HCEC 1CT (cell line): ENCODE results near the gene IL1F10.

Source experiments
- DNase-seq: peaks from one replicate; pipeline ENCODE4 v3.0.0-alpha.2; 2017

The IL1F10 gene

GRCh38 chr2:113060396-113060795 lies 7.4 kb upstream of the IL1F10 start:
- peak; percentile 7 for DNase-seq

GRCh38 chr2:113060796-113061195 lies 7.0 kb upstream of the IL1F10 start:
- DNase-seq: no peak

GRCh38 chr2:113061241-113061640 lies 6.5 kb upstream of the IL1F10 start:
- no peak for DNase-seq

- no peak for DNase-seq
Observed at GRCh38 chr2:113061896-113062770, 5.6 kb upstream of the IL1F10 start.

GRCh38 chr2:113064281-113064680 lies 3.5 kb upstream of the IL1F10 start:
- no peak for DNase-seq

GRCh38 chr2:113064898-113065297 lies 2.9 kb upstream of the IL1F10 start:
- no peak for DNase-seq

- DNase-seq: no peak
Observed at GRCh38 chr2:113068249-113068648, 479 bp downstream of the IL1F10 start.

- DNase-seq: peak; percentile 2
Observed at GRCh38 chr2:113068706-113069485, 1.1 kb downstream of the IL1F10 start.

- no peak for DNase-seq
Observed at GRCh38 chr2:113069676-113070605, 2.2 kb downstream of the IL1F10 start.

- DNase-seq: no peak
Observed at GRCh38 chr2:113070606-113070975, 2.8 kb downstream of the IL1F10 start.

- no peak for DNase-seq
Observed at GRCh38 chr2:113072584-113072983, 4.8 kb downstream of the IL1F10 start.

GRCh38 chr2:113073325-113073834 lies 5.6 kb downstream of the IL1F10 start:
- DNase-seq: no peak

GRCh38 chr2:113075030-113075429 lies 7.3 kb downstream of the IL1F10 start:
- DNase-seq: no peak

GRCh38 chr2:113075600-113075999 lies 7.8 kb downstream of the IL1F10 start:
- DNase-seq: no peak

GRCh38 chr2:113076954-113077669 lies 9.3 kb downstream of the IL1F10 start:
- no peak for DNase-seq

- no peak for DNase-seq
Observed at GRCh38 chr2:113077921-113078320, 10.2 kb downstream of the IL1F10 start.

GRCh38 chr2:113078350-113078839 lies 10.6 kb downstream of the IL1F10 start:
- DNase-seq: no peak

GRCh38 chr2:113079131-113079530 lies 11.4 kb downstream of the IL1F10 start:
- DNase-seq: no peak

- peak; percentile 28 for DNase-seq
Observed at GRCh38 chr2:113080134-113080533, 12.4 kb downstream of the IL1F10 start.

GRCh38 chr2:113081488-113082210 lies 13.9 kb downstream of the IL1F10 start:
- no peak for DNase-seq

- no peak for DNase-seq
Observed at GRCh38 chr2:113083296-113083695, 15.5 kb downstream of the IL1F10 start.
